Measurements from ENCODE around the gene HOXB3.

GRCh38 chr17:48574505-48575065, 15.5 kb downstream of the HOXB3 start:
- no peak for TF ChIP-seq POLR2A (IDR thresholded peaks at IDR 0.05; ENCODE audit: low read depth, low read length)
- TF ChIP-seq SMC3 (IDR thresholded peaks at IDR 0.05; ENCODE audit: low read depth, low read length) = no peak
- TF ChIP-seq MAFK (IDR thresholded peaks at IDR 0.05; ENCODE audit: low read depth, low read length) = no peak
